Gastroesophageal sphincter (tissue), 4 donors: ENCODE data around the gene ALKBH3. TPM values are rescaled to one million over a fixed set of nuclear protein-coding genes. Genes with fewer than 3 reads are reported as not detected.

Experiments used
- ATAC-seq: fragments of 150-250 bp; one replicate; pipeline ENCODE4 v1.9.1; 2016; ENCODE audit warnings: mild to moderate bottlenecking, moderate library complexity
- H3K27ac ChIP-seq, 4 donors: fragments of 200-600 bp; sonication (generic) in 3 of 4; 1 replicate in 3 of 4; 2 replicates in 1 of 4; pipeline ENCODE4 v1.5.1; 2016 to 2019
- H3K27me3 ChIP-seq: fragments of 200-600 bp; sonication (generic); one replicate; pipeline ENCODE4 v1.5.1; 2019
- H3K36me3 ChIP-seq, 2 donors: fragments of 200-600 bp; sonication (generic); one replicate each; pipeline ENCODE4 v1.5.1; 2019; ENCODE audit warnings: control low read depth in 1 of 2
- H3K4me1 ChIP-seq, 3 donors: fragments of 200-600 bp; sonication (generic); 1 replicate in 2 of 3; 2 replicates in 1 of 3; pipeline ENCODE4 v1.5.1; 2016 to 2019; ENCODE audit warnings: control low read depth in 2 of 3
- H3K4me3 ChIP-seq, 2 donors: fragments of 200-600 bp; sonication (generic); one replicate each; pipeline ENCODE4 v1.5.1; 2019; ENCODE audit warnings: mild to moderate bottlenecking in 1 of 2, moderate library complexity in 1 of 2
- H3K9me3 ChIP-seq, 3 donors: fragments of 200-600 bp; sonication (generic); one replicate each; pipeline ENCODE4 v1.5.1; 2017 to 2019; ENCODE audit warnings: control low read depth in 2 of 3
- EP300 ChIP-seq: sonication (generic); formaldehyde crosslinking; IDR thresholded peaks from one replicate; pipeline ENCODE4 v1.6.1; 2017; ENCODE audit warnings: antibody characterized with exemption, mild to moderate bottlenecking
- POLR2A ChIP-seq, 2 donors: fragments of 450-650 bp; IDR thresholded peaks; one replicate each; pipeline ENCODE4 v1.6.1; 2017; ENCODE audit warnings: antibody characterized with exemption in 2 of 2, mild to moderate bottlenecking in 2 of 2, moderate library complexity in 1 of 2
- POLR2AphosphoS5 ChIP-seq: sonication (generic); formaldehyde crosslinking; IDR thresholded peaks from one replicate; pipeline ENCODE4 v1.6.1; 2017; ENCODE audit warnings: antibody characterized with exemption
- WGBS, 2 donors: methylation state at CpG; one replicate each; pipeline ENCODE4 v1.1.5; 2018; ENCODE audit warnings: low coverage in 1 of 2; 5-methylcytosine and 5-hydroxymethylcytosine counted together
- total RNA-seq, 4 donors: library from RNA; depleted of rRNA; stranded (reverse); fragments of >200 nt; gene quantifications; one replicate each; pipeline ENCODE4 v1.1.0, GENCODE V29; 2016
- TF ChIP-seq, protein P1 (sequence below), 4 experiments: fragments of 200-600 bp in 2 of 4; fragments of 450-650 bp in 2 of 4; sonication (generic) in 1 of 4; IDR thresholded peaks; one replicate each; pipeline ENCODE4 v1.5.1; 2017 to 2019; ENCODE audit warnings: antibody characterized with exemption in 4 of 4, mild to moderate bottlenecking in 2 of 4, moderate library complexity in 2 of 4

The ALKBH3 gene
- total RNA-seq, 4 donors from 2014 or later = 24.0 to 41.3 (median 37.1) TPM

GRCh38 chr11:43948341-43949225 lies 68.0 kb downstream of the ALKBH3 start:
- H3K4me3 ChIP-seq = no peak overlapping the region
- WGBS, 2 donors = 86 to 89% methylated on average over 1 of the region's 2 CpGs
- no peaks in the 10 kb centered on the region for H3K36me3 ChIP-seq
- no peak overlapping the region for H3K27ac ChIP-seq
- H3K4me1 ChIP-seq = peaks cover 0 to 18% (median 5%) of the 10 kb centered on the region in 3 donors
- ATAC-seq = no peak
- TF ChIP-seq EP300 (no peak), POLR2AphosphoS5 (peak; percentile 24)
- H3K9me3 ChIP-seq = no peaks in the 10 kb centered on the region
- peaks cover 11% of the 10 kb centered on the region for H3K27me3 ChIP-seq

- Histone ChIP-seq H3K4me3 (no peak overlapping the region), H3K27ac (no peak overlapping the region), H3K9me3 (no peaks in the 10 kb centered on the region), H3K4me1 (no peaks in the 10 kb centered on the region), H3K36me3 (no peaks in the 10 kb centered on the region), H3K27me3 (no peaks in the 10 kb centered on the region)
- TF ChIP-seq, protein P1, sequence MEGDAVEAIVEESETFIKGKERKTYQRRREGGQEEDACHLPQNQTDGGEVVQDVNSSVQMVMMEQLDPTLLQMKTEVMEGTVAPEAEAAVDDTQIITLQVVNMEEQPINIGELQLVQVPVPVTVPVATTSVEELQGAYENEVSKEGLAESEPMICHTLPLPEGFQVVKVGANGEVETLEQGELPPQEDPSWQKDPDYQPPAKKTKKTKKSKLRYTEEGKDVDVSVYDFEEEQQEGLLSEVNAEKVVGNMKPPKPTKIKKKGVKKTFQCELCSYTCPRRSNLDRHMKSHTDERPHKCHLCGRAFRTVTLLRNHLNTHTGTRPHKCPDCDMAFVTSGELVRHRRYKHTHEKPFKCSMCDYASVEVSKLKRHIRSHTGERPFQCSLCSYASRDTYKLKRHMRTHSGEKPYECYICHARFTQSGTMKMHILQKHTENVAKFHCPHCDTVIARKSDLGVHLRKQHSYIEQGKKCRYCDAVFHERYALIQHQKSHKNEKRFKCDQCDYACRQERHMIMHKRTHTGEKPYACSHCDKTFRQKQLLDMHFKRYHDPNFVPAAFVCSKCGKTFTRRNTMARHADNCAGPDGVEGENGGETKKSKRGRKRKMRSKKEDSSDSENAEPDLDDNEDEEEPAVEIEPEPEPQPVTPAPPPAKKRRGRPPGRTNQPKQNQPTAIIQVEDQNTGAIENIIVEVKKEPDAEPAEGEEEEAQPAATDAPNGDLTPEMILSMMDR (IDR thresholded peaks at IDR 0.05) = no peak
- no peak for TF ChIP-seq POLR2AphosphoS5
- no peak for TF ChIP-seq EP300
- TF ChIP-seq POLR2A (IDR thresholded peaks at IDR 0.05) = no peak
- ATAC-seq = no peak
- WGBS, 2 donors = 42 to 47% methylated on average over 2 to 3 of the region's 5 CpGs
These were observed 69.8 kb downstream of the ALKBH3 start for GRCh38 chr11:43950311-43950855.

GRCh38 chr11:43951231-43951630 lies 70.6 kb downstream of the ALKBH3 start:
- no peak overlapping the region for H3K4me3 ChIP-seq
- H3K27me3 ChIP-seq = no peaks in the 10 kb centered on the region
- H3K27ac ChIP-seq = no peak overlapping the region
- TF ChIP-seq POLR2AphosphoS5 (no peak), POLR2A (IDR thresholded peaks at IDR 0.05) (no peak), EP300 (no peak)
- TF ChIP-seq, protein P1 (IDR thresholded peaks at IDR 0.05) = no peak
- ATAC-seq = no peak
- H3K4me1 ChIP-seq = no peaks in the 10 kb centered on the region
- H3K9me3 ChIP-seq = no peaks in the 10 kb centered on the region
- H3K36me3 ChIP-seq = no peaks in the 10 kb centered on the region
- WGBS, 2 donors = 40 to 100% methylated on average over 1 of the region's 1 CpG

GRCh38 chr11:43952020-43952400 lies 71.4 kb downstream of the ALKBH3 start:
- H3K9me3 ChIP-seq = no peaks in the 10 kb centered on the region
- no peak overlapping the region for H3K4me3 ChIP-seq
- 83 to 100% methylated on average over 2 to 6 of the region's 6 CpGs for WGBS, 2 donors
- H3K36me3 ChIP-seq = no peaks in the 10 kb centered on the region
- no peaks in the 10 kb centered on the region for H3K27me3 ChIP-seq
- ATAC-seq = no peak
- no peak overlapping the region for H3K27ac ChIP-seq
- no peaks in the 10 kb centered on the region for H3K4me1 ChIP-seq
- TF ChIP-seq, protein P1 (IDR thresholded peaks at IDR 0.05) = no peak
- TF ChIP-seq POLR2AphosphoS5 (no peak), POLR2A (IDR thresholded peaks at IDR 0.05) (no peak), EP300 (no peak)

GRCh38 chr11:43952401-43953342 lies 72.0 kb downstream of the ALKBH3 start:
- WGBS, 2 donors = 77 to 83% methylated on average over 4 to 12 of the region's 12 CpGs
- ATAC-seq = no peak

More at GRCh38 chr11:43952401-43953342, 72.0 kb downstream of the ALKBH3 start:
- Histone ChIP-seq H3K36me3 (no peaks in the 10 kb centered on the region), H3K4me1 (no peaks in the 10 kb centered on the region), H3K27me3 (no peaks in the 10 kb centered on the region), H3K9me3 (no peaks in the 10 kb centered on the region), H3K27ac (no peak overlapping the region), H3K4me3 (no peak overlapping the region)
- TF ChIP-seq POLR2A (IDR thresholded peaks at IDR 0.05) (no peak), POLR2AphosphoS5 (no peak), EP300 (no peak)
- TF ChIP-seq, protein P1 (IDR thresholded peaks at IDR 0.05) = no peak
